Measurements from ENCODE around the gene DUSP18. TPM values are rescaled to one million over a fixed set of nuclear protein-coding genes. Genes with fewer than 3 reads are reported as not detected.

The DUSP18 gene
- total and polyA plus RNA-seq, 4 donors: 1.0 to 2.3 (median 1.6) TPM

DNA sequence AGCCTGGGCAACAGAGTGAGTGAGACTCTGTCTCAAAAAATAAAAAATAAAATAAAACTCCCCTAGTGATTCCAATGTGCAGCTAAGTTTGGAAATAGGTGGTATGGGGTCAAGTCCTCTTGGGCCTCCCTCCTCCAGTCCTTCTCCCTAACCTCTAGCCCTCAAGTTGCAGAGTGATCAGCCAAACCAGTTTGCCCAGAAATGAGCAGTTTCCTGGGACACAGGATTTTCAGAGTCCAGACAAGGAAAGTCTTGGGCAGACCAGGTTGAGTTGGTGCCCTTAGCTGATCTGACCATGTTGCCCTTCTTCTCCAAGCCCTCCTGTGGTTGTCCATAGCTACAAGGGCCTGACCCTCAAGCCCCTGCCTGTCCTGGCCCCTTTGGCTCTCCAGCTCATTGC lies 52.8 kb downstream of the DUSP18 start:
- no peak for DNase-seq (ENCODE audit: low spot score)
- Histone ChIP-seq H3K4me1 (ENCODE audit: control insufficient read depth in 4 of 4, insufficient read depth in 4 of 4, low read length in 3 of 4) (no peaks in the 10 kb centered on the region), H3K4me3 (ENCODE audit: low read depth in 1 of 3, low read length in 3 of 3) (no peak overlapping the region), H3K27me3 (ENCODE audit: control insufficient read depth in 4 of 4, insufficient read depth in 4 of 4, low read length in 3 of 4) (no peaks in the 10 kb centered on the region), H3K27ac (ENCODE audit: low read depth in 1 of 2, low read length in 2 of 2) (no peak overlapping the region), H3K9ac (ENCODE audit: low read depth in 1 of 2, low read length in 2 of 2) (no peak overlapping the region), H3K9me3 (ENCODE audit: control insufficient read depth in 4 of 4, low read length in 3 of 4) (no peaks in the 10 kb centered on the region), H3K36me3 (ENCODE audit: control insufficient read depth in 4 of 4, insufficient read depth in 3 of 4, low read depth in 1 of 4, low read length in 3 of 4) (peaks cover 0 to 14% (median 9%) of the 10 kb centered on the region in 4 donors)
- TF ChIP-seq, protein P1, sequence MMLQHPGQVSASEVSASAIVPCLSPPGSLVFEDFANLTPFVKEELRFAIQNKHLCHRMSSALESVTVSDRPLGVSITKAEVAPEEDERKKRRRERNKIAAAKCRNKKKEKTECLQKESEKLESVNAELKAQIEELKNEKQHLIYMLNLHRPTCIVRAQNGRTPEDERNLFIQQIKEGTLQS (IDR thresholded peaks at IDR 0.05): no peak
- TF ChIP-seq HNF4G (IDR thresholded peaks at IDR 0.05): no peak
- TF ChIP-seq HNF4A (conservative IDR thresholded peaks at IDR 0.05): no peak
- TF ChIP-seq, protein P2, sequence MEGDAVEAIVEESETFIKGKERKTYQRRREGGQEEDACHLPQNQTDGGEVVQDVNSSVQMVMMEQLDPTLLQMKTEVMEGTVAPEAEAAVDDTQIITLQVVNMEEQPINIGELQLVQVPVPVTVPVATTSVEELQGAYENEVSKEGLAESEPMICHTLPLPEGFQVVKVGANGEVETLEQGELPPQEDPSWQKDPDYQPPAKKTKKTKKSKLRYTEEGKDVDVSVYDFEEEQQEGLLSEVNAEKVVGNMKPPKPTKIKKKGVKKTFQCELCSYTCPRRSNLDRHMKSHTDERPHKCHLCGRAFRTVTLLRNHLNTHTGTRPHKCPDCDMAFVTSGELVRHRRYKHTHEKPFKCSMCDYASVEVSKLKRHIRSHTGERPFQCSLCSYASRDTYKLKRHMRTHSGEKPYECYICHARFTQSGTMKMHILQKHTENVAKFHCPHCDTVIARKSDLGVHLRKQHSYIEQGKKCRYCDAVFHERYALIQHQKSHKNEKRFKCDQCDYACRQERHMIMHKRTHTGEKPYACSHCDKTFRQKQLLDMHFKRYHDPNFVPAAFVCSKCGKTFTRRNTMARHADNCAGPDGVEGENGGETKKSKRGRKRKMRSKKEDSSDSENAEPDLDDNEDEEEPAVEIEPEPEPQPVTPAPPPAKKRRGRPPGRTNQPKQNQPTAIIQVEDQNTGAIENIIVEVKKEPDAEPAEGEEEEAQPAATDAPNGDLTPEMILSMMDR (IDR thresholded peaks at IDR 0.05; ENCODE audit: low read depth, low read length, missing input control): no peak
- no peak for TF ChIP-seq ZBTB33 (IDR thresholded peaks at IDR 0.05)
- no peak for TF ChIP-seq FOXA1 (IDR thresholded peaks at IDR 0.05)
- no peak for TF ChIP-seq RXRA (IDR thresholded peaks at IDR 0.05)

GRCh38 chr22:30614268-30614667 lies 53.4 kb downstream of the DUSP18 start:
- WGBS: 97% methylated on average over 7 of the region's 7 CpGs
- H3K9me3 ChIP-seq (ENCODE audit: control insufficient read depth in 4 of 4, low read length in 3 of 4): no peaks in the 10 kb centered on the region
- H3K36me3 ChIP-seq (ENCODE audit: control insufficient read depth in 4 of 4, insufficient read depth in 3 of 4, low read depth in 1 of 4, low read length in 3 of 4): peaks cover 0 to 11% (median 7%) of the 10 kb centered on the region in 4 donors
- no peaks in the 10 kb centered on the region for H3K27me3 ChIP-seq (ENCODE audit: control insufficient read depth in 4 of 4, insufficient read depth in 4 of 4, low read length in 3 of 4)
- no peak overlapping the region for H3K27ac ChIP-seq (ENCODE audit: low read depth in 1 of 2, low read length in 2 of 2)
- H3K4me3 ChIP-seq (ENCODE audit: low read depth in 1 of 3, low read length in 3 of 3): no peak overlapping the region
- DNase-seq (ENCODE audit: low spot score): no peak
- H3K9ac ChIP-seq (ENCODE audit: low read depth in 1 of 2, low read length in 2 of 2): no peak overlapping the region
- TF ChIP-seq SP1 (IDR thresholded peaks at IDR 0.05) (no peak), NR2F2 (IDR thresholded peaks at IDR 0.05) (no peak), HNF4G (IDR thresholded peaks at IDR 0.05) (no peak), YY1 (IDR thresholded peaks at IDR 0.05) (no peak), GABPA (IDR thresholded peaks at IDR 0.05 in 1 of 2, conservative IDR thresholded peaks at IDR 0.05 in 1 of 2) (no peak), HNF4A (conservative IDR thresholded peaks at IDR 0.05) (no peak), REST (IDR thresholded peaks at IDR 0.05) (no peak), EGR1 (IDR thresholded peaks at IDR 0.05; ENCODE audit: low read depth in 2 of 2) (no peak), RXRA (IDR thresholded peaks at IDR 0.05) (no peak), FOXA2 (IDR thresholded peaks at IDR 0.05) (no peak), JUND (IDR thresholded peaks at IDR 0.05) (no peak), FOXA1 (IDR thresholded peaks at IDR 0.05) (no peak), RAD21 (IDR thresholded peaks at IDR 0.05) (no peak), ZBTB33 (IDR thresholded peaks at IDR 0.05) (no peak), TAF1 (conservative IDR thresholded peaks at IDR 0.05) (no peak)
- TF ChIP-seq, protein P3, sequence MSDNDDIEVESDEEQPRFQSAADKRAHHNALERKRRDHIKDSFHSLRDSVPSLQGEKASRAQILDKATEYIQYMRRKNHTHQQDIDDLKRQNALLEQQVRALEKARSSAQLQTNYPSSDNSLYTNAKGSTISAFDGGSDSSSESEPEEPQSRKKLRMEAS (IDR thresholded peaks at IDR 0.05): no peak
- TF ChIP-seq, protein P1 (IDR thresholded peaks at IDR 0.05): no peak
- TF ChIP-seq, protein P2 (IDR thresholded peaks at IDR 0.05; ENCODE audit: low read depth, low read length, missing input control): no peak
- peaks cover 0 to 2% (median under 1%) of the 10 kb centered on the region in 4 donors for H3K4me1 ChIP-seq (ENCODE audit: control insufficient read depth in 4 of 4, insufficient read depth in 4 of 4, low read length in 3 of 4)

Measured in liver (tissue), 9 donors.